ENCODE measurements around the gene AMPH.

AMPH gene

DNA sequence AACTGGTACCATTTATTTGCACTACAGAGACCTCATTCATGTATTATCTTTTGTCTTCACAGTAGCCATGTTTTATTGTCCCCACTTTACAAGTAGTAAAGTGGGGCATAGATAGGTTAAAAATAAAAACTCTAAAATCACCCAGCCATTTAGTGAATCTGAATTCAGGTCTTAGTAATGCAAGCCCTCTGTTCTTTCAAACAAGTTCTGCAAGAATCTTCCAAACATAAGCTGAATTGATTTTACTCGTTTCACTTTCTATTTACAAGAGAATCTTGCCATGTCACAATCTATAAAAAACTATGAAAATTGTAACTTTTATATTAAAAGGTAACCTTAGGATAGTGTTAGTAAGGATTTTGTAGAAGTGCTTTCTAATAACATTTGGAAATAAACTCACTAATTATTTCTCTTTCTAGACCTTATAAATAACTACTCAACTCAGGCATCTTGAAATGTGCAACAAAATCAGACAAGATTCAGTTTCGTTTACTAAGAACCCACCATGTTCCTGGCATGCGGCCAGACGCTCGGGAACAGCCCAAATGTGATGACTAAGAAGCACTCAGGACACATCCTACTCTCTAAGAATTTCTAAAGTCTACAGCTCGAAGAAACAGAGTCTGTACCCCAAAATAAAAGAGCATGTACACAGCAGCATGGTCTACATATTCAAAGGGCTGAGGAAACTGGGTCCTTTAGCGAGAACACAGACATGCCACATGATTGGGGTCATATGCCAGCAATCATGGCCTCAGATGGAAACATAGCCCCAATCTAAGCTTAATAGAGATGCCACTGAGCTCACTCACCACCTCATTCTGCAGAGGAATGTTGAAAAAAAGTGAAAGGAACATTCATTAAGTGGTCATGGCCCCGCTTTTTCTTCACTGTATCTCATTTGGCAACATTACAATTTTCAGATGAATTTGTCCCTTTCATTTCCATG lies 167.6 kb downstream of the AMPH start:
- peak in 1 of 2 experiments; percentile 36 for DNase-seq (ENCODE audit: low read depth in 2 of 2)

DNA sequence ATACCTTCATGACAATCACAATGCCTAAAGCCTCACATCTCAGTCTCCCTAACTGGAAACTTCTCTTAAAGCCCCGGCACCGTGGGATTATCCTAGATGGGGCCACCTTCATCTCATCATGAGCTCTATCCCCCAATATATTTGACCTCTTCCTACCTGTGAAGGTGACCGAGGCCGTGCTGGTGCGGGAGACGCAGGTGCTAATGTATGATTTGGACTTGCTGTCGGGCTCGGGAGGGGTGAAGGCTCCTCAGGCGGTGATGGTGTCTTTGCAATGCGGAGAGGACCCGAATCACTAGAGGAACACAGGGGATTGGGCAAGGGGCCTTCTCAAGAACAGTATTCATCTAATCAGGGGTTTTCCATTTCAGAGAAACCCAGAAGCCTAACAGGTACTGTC lies 168.4 kb downstream of the AMPH start:
- no peak for DNase-seq (ENCODE audit: low read depth in 2 of 2)

DNA sequence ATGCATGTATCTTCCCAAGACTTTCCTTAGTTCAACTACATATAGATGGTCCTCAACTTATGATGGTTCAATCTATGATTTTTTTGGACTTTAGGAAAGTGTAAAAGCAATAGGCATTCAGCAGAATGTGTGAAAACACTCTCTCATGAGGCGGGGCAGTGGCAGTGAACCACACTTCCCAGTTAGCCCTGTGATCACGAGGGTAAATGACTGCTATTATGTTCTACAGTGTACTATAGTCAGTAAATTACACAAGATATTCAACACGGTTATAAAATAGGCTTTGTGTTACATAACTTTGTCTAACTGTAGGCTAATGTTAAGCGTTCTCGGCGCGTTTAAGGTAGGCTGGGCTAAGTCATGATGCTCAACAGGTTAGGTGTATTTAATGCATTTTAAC lies 169.3 kb downstream of the AMPH start:
- no peak for DNase-seq (ENCODE audit: low read depth in 2 of 2)

DNA sequence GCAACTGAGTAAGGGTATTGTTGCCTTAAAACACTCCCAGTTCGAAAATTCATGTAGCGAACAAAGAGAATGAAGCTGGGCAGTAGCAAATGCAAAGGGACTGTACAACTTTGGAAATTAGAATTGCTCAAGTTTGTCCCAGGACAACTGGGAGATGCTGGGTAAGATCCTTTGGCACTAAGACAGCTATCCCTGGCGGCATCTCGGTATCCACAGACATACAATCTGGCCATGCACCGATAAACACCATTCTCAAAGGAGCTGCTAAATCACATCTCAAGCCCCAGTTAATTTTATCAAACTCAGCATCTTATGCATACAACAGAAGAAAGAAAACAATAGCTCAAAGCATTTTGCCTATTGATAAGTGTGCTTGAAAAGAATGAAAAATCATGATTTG lies 177.3 kb downstream of the AMPH start:
- DNase-seq (ENCODE audit: low read depth in 2 of 2): no peak

DNA sequence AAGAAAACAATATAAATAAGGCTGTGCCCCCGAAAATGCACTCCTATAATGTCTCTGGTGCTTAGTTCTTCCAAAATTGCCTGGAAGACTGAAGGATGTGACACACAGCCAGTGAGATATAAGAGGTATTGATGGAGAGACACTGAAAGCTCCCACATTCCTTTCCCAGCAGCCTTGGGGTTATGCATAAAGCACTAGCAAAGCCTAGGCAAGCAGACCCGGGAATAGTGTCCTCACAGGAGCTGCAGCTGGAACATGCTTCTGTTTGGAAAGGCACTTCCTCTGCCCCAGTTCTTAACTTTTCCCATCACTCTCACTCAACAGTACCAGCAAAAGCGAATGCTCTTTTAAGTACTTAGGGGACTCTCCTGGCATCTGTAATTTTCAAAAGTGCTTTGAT lies 178.0 kb downstream of the AMPH start:
- DNase-seq (ENCODE audit: low read depth in 2 of 2): peak in 1 of 2 experiments; percentile 35

DNA sequence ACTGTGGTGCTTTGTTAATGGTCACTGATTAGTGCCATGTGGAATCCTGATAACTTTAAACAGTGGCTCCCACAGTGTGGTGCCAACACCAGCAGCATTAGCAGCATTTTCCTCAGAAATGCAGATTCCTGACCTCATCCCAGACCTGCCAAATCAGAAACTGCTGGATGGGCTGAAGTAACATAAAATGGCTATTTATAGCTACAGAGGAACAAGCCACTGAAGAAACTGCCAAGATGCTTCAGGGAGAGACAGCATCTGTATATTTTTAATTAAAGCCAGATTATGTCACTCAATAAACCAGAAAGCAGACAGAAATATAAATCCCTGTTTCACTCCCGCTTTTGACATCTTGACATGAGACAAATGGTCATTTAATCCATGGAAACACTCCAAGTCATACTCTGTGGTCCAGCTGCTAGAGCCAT lies 178.5 kb downstream of the AMPH start:
- DNase-seq (ENCODE audit: low read depth in 2 of 2): peak; percentile 59 to 65

DNA sequence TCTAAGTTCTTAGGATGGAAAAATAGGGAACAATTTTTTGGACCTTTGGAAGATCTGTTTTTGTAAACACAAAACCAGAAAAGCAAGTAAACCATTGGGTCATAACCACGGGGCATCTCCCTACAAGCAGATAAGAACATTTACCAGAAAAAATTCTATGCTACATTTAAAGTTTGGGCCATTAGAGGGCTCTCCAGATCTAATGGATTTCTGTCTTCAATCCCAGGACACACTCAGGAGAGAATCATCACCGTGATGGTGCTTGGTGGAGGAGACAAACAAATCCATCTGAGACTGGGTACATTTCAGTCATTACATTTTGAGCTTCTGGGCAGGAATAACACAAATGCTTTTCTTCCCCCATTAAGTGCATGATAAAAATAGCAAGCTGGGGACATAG lies 179.3 kb downstream of the AMPH start:
- DNase-seq (ENCODE audit: low read depth in 2 of 2): no peak

DNA sequence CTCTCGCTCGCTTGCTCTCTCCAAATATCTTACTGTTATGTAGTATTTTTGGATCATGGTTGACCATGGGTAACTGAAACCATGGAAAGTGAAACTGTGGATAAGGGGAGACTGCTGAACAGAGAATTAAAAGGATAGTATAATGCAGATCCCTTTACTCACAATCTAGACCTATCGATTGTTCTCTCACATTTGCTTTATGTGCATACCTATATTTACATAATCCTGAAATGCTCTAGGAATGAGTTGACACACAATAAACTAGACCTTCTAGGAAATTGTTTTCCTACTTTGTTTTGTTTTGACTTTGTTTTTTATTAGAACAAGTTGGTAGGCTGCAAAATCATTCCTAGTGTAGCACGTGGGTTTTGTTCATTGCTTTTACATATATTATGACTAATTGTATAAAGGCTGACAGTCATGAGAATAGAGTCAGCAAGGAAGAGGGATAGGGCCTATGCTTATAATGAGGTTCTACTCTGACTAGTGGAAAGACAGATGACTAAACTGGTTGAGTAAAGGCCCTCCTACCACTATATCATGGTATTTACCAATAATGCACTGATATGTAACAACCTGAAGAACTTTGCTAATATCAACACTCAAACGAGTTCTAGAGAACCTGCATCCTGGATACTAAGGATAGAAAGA lies 182.5 kb downstream of the AMPH start:
- no peak for DNase-seq (ENCODE audit: low read depth in 2 of 2)

DNA sequence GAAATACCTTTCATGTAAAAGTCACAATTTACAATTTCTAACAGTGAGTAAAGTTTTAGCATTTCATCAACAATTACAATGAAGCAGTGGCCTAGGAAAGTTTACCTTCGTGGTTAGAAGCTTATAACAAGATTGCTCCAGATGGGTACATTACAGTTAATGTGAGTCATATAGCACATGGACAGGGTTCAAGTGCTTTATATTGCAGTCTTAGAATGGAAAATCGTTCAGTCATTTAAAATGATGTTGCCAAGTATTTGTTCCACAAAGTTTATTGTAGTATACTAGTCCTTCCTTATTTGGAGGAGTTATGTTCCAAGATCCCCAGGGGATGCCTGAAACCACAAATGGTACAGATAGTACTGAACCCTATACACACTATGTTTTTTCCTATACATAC lies 183.1 kb downstream of the AMPH start:
- peak; percentile 72 to 73 for DNase-seq (ENCODE audit: low read depth in 2 of 2)

DNA sequence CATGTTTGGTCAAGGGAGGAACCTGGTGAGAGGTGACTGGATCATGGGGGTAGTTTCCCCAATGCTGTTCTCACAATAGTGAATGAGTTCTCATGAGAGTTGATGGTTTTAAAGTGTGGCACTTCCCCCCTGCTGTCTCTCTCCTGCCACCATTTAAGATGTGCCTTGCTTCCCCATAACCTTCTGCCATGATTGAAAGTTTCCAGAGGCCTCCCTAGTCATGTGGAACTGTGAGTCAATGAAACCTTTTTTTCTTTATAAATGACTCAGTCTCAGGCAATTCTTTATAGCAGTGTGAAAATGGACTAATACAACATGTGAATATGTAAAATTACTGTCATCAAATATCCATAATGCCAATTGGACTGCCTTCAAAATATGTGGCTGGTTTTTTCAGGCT lies 192.2 kb downstream of the AMPH start:
- no peak for DNase-seq (ENCODE audit: low read depth in 2 of 2)

DNA sequence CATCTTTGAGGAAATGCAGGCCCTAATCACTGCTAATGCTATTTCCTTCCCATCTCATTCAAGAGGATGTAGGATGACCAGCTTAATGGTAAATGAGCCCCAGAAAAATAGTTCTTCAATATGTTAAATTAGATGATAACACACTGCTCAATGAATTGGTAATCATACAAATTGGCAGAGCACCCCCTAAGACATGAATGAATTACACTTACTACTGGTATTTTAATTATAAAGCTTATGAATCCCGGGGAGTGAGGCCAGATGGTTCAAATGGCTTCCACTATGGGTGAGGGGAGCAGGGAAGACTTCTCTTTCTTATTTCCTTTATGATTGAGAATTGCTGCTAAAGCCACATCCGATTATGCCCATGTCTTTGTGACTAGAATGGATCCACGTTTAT lies 198.5 kb downstream of the AMPH start:
- DNase-seq (ENCODE audit: low read depth in 2 of 2): no peak

DNA sequence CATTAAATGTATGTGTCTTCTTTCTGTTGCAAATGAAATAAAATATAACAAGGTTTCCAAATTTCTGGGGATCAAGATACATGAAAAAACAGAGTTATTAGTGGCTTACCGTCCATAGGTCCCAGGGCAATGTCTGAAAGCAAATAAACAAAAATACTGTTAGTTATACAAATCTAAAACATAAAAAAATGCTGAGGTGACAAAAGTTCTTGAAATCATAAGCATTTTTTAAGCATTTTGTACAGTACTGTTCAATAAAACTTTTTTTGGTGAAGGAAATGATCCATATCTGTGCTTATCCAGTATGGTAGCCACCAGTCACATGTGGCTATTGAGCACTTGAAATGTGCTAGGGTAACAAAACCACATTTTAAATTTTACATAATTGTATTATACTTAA lies 199.1 kb downstream of the AMPH start:
- no peak for DNase-seq (ENCODE audit: low read depth in 2 of 2)

DNA sequence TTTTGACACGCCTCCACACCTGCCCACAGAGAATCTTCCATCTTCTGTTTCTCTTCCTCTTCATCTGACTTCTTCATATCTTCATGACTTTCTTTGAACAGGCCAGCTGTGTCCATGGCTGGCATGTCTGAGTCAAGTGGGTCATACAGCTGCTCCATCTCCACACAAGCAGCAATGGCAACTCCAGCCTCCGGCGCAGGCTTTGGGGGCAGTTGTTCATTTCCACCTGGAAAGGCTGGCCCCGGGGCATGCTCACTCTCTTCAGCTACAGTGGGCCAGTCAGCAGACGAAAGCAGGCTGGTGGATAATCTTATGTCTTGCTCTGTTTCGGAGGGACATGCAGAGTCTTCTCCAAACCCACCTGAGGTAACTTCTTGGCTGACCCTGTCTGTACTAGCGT lies 202.1 kb downstream of the AMPH start:
- no peak for DNase-seq (ENCODE audit: low read depth in 2 of 2)

DNA sequence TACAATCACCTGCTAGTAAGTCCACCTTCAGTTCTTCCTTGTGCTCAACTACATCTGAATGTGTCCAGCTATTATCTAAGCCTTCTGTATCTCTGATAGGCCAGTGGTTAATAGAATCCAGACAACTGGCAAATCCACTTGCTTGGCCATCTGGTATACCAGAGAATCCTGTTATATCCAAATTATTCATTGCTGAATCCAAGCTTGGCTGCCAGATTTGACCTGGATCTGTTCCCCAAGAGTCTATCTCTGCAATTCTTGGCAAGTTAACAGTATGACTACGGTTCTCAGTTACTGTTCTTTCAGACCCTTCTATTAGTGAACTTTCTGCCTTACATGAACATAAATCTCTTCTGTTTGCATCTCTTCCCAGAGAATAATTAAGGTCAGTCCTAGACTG lies 203.1 kb downstream of the AMPH start:
- no peak for DNase-seq (ENCODE audit: low read depth in 2 of 2)

DNA sequence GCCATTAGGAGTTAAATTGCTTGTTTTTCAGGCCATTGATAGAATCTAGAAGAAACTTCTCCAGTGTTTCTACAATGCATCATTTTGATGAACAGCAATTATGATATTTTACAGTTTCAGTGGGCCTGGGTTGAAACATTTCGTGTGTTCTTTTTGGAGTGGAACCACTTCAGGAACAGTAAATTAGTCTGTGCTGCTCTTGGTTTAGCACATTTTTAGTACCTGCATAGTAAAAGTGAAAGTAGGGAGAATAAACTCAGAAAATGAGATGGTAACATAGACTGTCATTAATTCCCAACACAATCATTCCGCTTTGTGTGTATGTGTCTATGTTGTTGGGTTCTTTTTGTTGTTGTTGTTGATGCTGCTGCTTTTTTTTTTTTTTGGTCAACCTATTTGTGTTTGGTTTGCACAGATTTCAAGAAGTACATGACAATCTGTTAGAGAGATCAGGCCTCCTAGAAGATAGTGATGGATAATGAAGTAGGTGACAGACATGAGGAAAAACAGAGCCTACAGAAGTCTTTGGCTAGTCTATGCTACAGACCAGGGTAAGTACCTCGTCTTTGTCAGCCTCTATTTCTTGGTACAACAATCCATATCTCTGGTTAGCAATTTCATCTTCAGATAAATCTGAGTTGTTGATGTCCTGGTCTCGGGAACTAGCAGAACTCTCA lies 203.8 kb downstream of the AMPH start:
- DNase-seq (ENCODE audit: low read depth in 2 of 2): no peak

DNA sequence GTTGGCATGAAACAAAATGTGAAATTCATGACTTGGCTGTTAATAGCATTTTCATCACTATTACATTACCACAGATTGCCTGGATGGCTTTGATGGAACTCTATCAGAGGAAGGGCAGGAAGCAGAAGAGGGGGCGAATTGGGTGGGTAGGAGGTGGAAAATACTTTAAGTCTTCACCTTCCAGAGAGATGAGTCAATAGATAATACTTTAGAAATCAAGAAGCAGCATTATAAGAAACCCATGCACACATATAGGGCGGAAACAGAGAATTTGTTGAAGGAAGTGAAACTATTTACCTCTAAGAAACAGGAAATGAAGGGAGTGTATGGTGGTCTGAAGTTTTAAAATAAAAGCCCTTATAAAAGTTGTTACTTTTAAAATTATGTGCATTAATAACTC lies 205.7 kb downstream of the AMPH start:
- no peak for DNase-seq (ENCODE audit: low read depth in 2 of 2)

DNA sequence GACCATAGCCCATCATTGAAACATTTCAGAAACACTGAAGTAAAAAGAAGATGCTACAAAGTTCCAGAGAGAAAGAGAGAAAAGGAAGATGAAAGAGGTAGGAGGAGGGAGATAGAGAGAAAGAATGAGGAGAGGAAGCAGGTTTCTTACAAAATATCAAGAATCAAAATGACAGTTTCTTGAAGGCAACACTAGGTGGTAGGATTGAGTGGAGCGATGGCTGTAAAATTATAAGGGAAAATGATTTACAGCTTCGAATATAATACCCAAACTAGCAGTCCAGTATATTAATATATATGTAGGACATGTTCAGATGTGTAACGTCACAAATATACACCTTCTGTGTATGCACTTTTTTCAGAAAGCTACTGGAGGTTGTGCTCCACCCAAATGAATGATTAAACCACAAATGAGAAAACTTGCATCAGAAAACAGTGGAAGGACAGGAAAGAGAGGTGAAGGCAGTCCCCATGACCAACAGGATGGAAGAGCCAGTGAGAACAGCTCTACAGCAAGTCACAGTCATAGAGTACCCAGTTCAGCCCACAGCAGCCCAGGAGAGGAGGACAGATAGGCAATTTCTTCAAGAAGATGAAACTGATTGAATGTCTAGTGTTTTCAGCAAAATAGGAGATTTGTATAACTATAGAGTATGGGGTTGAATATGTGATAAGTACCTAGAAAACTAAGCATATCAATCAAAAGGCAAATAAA lies 206.3 kb downstream of the AMPH start:
- DNase-seq (ENCODE audit: low read depth in 2 of 2): no peak

DNA sequence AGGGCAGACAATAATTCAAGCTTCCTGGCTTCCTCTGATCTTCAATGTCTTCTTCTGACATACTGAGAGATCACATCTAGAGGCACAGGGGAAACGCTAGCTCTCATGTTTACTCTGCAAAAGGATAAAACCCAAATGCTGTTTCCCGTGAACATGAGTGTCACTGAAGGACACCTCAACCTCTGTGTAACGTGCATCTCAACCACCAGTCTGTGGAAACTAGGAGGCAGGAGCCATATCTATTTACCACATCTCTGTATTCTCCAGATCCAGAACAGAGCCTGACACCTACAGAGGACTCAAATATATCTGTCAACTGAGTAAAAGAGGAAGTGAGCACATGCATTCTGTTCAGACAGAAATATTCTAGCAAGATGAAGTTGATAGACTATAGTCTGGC lies 217.4 kb downstream of the AMPH start:
- no peak for DNase-seq (ENCODE audit: low read depth in 2 of 2)

DNA sequence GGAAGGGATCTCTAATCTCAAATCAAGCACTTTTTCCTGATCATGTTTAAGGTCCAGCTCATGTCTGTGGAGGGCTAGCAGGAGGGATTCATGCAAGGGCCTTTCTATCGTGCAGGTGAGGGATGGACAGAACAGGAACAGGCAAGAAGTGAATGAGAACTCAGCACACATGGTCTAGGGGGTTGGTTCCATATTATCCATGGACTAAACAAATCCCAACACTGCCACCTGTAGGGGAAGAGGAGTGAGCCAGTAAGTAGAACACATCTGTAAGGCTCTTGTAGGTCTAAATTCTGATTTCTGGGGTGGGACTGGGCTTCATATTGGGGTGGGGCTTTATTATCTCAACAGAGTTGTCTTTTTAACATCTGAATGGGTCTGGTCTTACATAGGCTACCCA lies 219.8 kb downstream of the AMPH start:
- DNase-seq (ENCODE audit: low read depth in 2 of 2): no peak

DNA sequence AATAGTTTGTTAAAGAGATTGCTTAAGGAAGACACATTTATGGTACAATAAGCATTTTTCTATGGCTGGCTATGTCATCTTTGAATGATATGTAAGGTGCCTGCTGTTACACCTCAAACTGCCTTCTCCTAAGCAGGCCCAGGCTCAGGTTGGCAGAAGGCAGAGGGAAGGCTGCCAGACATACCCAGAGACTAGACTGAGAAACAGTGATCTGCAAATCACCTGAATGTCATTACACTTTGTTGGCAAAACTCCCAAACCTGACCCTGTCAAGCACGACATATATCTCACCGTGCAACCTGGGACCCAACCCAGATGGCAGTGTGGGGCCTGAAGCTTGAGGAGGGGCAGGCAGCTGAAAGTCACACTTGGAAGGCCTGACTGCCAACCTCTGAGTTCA lies 221.1 kb downstream of the AMPH start:
- DNase-seq (ENCODE audit: low read depth in 2 of 2): no peak

DNA sequence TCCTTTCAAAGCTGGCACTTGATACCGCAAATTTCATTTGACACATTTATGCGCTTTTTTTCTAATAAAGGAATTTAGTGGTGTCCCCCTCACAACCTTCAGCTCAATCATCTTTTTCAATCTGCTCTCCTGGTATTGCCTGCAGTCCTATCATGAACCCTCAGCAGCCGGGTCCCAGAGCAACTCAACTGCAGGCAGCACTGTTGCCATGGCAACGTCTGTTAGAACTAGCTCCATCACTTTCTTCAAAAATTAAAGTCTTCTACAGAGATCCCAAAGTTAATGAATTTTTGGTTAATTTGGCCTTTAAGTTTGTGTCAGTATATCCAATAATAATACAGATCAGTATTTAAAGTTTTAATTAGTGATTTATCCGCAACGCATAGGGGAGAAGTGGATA lies 221.6 kb downstream of the AMPH start:
- no peak for DNase-seq (ENCODE audit: low read depth in 2 of 2)

DNA sequence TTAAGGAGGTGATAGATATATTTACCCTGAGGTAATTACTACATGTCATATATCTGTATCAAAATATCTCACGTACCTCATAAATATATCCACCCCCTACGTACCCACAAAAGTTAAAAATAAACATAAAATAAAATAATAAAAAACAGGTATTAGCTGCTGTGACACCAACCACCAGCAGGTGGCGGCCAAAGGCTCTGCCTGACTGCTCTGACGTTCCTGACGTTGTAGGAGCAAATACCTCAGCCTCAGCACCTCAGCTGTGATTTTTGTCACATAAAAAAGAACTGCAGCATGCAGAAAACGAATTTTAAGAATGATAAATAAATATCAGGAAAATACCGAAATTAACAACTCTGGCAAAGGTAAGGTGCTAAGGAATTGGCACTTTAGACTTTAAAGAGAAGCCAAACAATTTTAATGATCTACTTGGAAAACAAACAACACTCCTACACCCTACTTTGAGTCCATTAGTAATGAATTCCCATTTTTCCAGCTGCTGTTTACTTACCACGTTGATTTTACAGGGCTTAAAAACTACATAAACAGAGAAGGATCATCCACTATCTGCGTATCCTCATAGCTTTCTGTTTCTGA lies 232.3 kb downstream of the AMPH start:
- peak in 1 of 2 experiments; percentile 9 for DNase-seq (ENCODE audit: low read depth in 2 of 2)
